Measurements from ENCODE around the gene TDRD7.

TDRD7 gene

DNA sequence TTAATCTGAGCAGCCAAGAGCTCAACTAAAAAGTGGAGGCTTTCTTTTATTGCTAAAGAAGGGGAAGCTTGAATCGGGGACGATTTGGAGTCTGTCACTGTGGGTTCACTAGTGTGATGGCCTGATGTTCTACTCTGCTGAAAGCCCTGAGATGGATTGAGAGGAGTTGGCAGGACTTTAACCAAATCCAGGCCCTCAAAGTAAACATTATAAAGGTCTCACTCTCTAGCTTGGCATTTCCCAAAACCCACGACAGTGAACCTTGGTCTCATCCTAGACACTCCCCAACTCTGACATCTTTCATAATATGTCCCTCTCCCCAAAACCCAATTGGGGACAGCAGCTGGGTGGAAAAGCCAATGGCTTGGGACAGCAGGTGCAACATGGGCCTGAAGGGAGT lies 122.3 kb downstream of the TDRD7 start:
- DNase-seq = no peak

DNA sequence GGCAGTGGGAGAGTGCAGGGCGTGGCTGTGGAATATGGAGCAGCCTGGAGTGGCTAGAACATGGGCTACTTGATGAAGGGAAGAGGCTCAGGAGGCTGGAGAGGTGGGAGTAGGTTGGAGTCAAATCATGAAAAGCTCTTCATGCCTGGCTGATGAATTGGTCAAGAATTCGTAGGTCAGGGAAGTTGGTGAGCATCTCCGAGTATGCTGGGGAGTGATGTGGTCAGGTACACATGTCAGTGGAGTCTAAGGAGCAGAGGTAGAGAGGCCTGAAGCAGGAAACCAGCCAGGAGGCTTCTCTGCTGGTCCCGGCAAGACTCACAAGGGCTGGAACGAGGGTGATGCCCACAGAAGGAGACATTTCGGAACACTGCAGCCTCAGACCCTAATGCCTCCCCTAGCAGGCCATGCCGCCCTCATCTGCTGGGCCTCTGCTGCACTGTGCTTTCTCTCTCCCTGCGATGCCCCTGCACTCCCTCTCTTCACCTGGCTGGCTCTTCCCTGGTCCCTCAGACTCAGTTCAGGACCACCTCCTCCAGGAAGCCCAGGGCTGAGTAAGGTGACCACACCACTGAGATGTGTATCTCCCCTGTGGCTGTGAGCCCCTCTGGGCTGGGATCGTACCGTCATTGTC lies 123.2 kb downstream of the TDRD7 start:
- no peak for DNase-seq

- DNase-seq = no peak
These were observed 123.9 kb downstream of the TDRD7 start for GRCh38 chr9:97535771-97536170.

DNA sequence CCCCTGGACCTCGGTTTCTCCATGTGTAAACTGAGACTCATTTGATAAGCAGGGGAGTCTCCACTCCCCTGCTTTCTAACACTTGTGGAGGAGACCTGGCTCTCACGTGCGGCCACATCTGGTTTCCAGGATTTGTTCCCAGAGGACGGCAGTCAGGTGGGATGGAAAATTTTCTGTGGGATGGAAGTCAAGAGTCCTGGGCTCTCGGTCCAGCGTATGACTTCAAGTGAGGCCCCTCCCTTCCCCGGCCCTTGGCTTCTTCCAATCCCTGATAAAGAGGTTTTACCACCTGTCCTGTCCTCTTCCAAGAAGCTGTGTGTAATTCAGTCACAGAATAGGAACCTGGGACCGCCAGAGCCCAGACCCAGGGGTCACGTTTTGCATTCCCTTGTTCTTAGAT lies 124.6 kb downstream of the TDRD7 start:
- DNase-seq = no peak

DNA sequence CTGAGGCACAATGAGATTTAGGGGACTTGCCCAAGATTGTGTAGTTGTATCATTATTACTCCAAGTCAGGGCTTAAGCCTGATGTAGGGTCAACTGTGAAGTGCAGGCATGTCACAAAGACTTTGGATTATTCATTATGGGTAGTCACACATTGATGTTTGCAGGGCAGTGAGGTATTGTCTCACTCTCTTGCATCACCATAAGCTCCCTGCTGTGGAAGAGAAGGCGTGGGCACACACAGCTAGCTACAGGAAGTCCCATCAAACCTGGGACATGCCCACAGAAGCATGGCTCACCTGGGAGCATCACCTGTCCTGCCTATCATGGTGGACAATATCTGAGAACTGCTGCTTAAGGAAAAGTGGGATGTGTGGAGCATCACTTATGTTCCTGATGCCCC lies 131.7 kb downstream of the TDRD7 start:
- DNase-seq = no peak

DNA sequence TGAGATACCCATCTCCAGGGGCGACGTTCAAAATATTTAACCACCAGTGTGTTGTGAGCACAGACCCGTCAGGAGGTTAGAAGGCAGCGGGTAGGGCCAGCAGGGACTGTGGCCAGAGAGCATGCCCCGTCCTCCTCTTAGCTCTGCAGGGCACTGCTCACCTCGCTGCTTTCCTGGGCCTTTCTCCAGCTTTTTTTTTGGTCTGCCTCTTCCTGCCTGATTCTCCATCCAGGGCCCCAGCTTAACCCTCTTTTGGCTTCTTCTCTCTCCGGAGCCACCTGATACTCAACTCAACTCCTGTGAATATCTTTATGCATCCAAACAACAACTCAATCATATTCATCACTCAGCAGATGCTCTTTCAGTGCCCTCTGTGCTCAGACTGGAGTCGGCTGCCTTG lies 133.6 kb downstream of the TDRD7 start:
- no peak for DNase-seq

All from CD4-positive, alpha-beta T cell treated with Interleukin-15 for 1 hour (primary cell).